Measurements from ENCODE around the gene RASEF. TPM values are rescaled to one million over a fixed set of nuclear protein-coding genes. Genes with fewer than 3 reads are reported as not detected.
"Not testable (repeated sequence)": the region's sequence is repeated elsewhere in the genome, so short reads cannot be mapped to it uniquely, and the experiment has no call there.

RASEF gene
- total and polyA plus RNA-seq, 9 donors: 0.07 to 15.9 (median 1.0) TPM

GRCh38 chr9:83081010-83081409 is 18.1 kb upstream of the RASEF start:
- no peaks in the 10 kb centered on the region for H3K4me1 ChIP-seq (ENCODE audit: insufficient read depth)
- intact Hi-C loops (cut with DNase I): no loop called here
- DNase-seq: no peak
- H3K36me3 ChIP-seq: no peaks in the 10 kb centered on the region
- no peak overlapping the region for H3K4me3 ChIP-seq
- no peak overlapping the region for H3K27ac ChIP-seq
- WGBS, 3 donors: 64 to 76% (median 69%) methylated on average over 3 of the region's 3 CpGs
- no peaks in the 10 kb centered on the region for H3K9me3 ChIP-seq
- no peak for TF ChIP-seq POLR2A (IDR thresholded peaks at IDR 0.05)
- TF ChIP-seq CTCF (IDR thresholded peaks at IDR 0.05): no peak
- no peak for TF ChIP-seq EP300 (IDR thresholded peaks at IDR 0.05)
- H3K27me3 ChIP-seq: no peaks in the 10 kb centered on the region

GRCh38 chr9:83075932-83076331 is 13.0 kb upstream of the RASEF start:
- H3K36me3 ChIP-seq; H3K9me3 ChIP-seq; H3K27me3 ChIP-seq; intact Hi-C loops (cut with DNase I); H3K27ac ChIP-seq; H3K4me3 ChIP-seq; DNase-seq; H3K4me1 ChIP-seq (ENCODE audit: insufficient read depth): not testable (repeated sequence)
- WGBS, 3 donors: 93 to 94% (median 94%) methylated on average over 7 of the region's 7 CpGs

- H3K27me3 ChIP-seq; intact Hi-C loops (cut with DNase I); H3K4me3 ChIP-seq; DNase-seq; H3K36me3 ChIP-seq; H3K9me3 ChIP-seq; H3K27ac ChIP-seq; H3K4me1 ChIP-seq (ENCODE audit: insufficient read depth): not testable (repeated sequence)
Observed at GRCh38 chr9:83072498-83072897, 9.6 kb upstream of the RASEF start.

- intact Hi-C loops (cut with DNase I): no loop called here
- TF ChIP-seq POLR2A (IDR thresholded peaks at IDR 0.05) (no peak), EP300 (IDR thresholded peaks at IDR 0.05) (no peak), CTCF (IDR thresholded peaks at IDR 0.05) (no peak)
- DNase-seq: no peak
- Histone ChIP-seq H3K9me3 (no peaks in the 10 kb centered on the region), H3K36me3 (no peaks in the 10 kb centered on the region), H3K27me3 (no peaks in the 10 kb centered on the region), H3K4me3 (no peak overlapping the region), H3K27ac (no peak overlapping the region), H3K4me1 (ENCODE audit: insufficient read depth) (no peaks in the 10 kb centered on the region)
- 82 to 84% (median 83%) methylated on average over 2 of the region's 2 CpGs for WGBS, 3 donors
Observed at GRCh38 chr9:83071626-83072025, 8.7 kb upstream of the RASEF start.

- DNase-seq: no peak
- no peaks in the 10 kb centered on the region for H3K36me3 ChIP-seq
- H3K9me3 ChIP-seq: peaks cover 0 to 3% of the 10 kb centered on the region in 2 donors
- H3K4me1 ChIP-seq (ENCODE audit: insufficient read depth): no peaks in the 10 kb centered on the region
- TF ChIP-seq EP300 (IDR thresholded peaks at IDR 0.05): no peak
- no peak for TF ChIP-seq POLR2A (IDR thresholded peaks at IDR 0.05)
- no peak for TF ChIP-seq CTCF (IDR thresholded peaks at IDR 0.05)
- intact Hi-C loops (cut with DNase I): no loop called here
- no peak overlapping the region for H3K4me3 ChIP-seq
- no peaks in the 10 kb centered on the region for H3K27me3 ChIP-seq
- H3K27ac ChIP-seq: no peak overlapping the region
Observed at GRCh38 chr9:83070261-83070660, 7.3 kb upstream of the RASEF start.

- WGBS, 3 donors: 76 to 89% (median 81%) methylated on average over 1 of the region's 1 CpG
- H3K9me3 ChIP-seq: peaks cover 0 to 3% of the 10 kb centered on the region in 2 donors
- no peaks in the 10 kb centered on the region for H3K27me3 ChIP-seq
- no peak for TF ChIP-seq POLR2A (IDR thresholded peaks at IDR 0.05)
- no peak for TF ChIP-seq EP300 (IDR thresholded peaks at IDR 0.05)
- TF ChIP-seq CTCF (IDR thresholded peaks at IDR 0.05): no peak
- no peak overlapping the region for H3K4me3 ChIP-seq
- intact Hi-C loops (cut with DNase I): no loop called here
- no peaks in the 10 kb centered on the region for H3K36me3 ChIP-seq
- H3K27ac ChIP-seq: no peak overlapping the region
- no peaks in the 10 kb centered on the region for H3K4me1 ChIP-seq (ENCODE audit: insufficient read depth)
- no peak for DNase-seq
Observed at GRCh38 chr9:83069651-83070050, 6.7 kb upstream of the RASEF start.
